Fibroblast of lung (primary cell): ENCODE results near the gene SPINT2.
"Not testable (repeated sequence)": the region's sequence is repeated elsewhere in the genome, so short reads cannot be mapped to it uniquely, and the experiment has no call there.

Experiments
- CTCF ChIP-seq, 2 donors: IDR thresholded peaks in 1 of 2; conservative IDR thresholded peaks in 1 of 2; 1 replicate in 1 of 2; 2 replicates in 1 of 2; pipeline ENCODE4 v1.5.1; 2011 to 2012; ENCODE audit warnings: low read length in 2 of 2, control low read depth in 1 of 2, inconsistent platforms in 1 of 2, low read depth in 1 of 2, mild to moderate bottlenecking in 1 of 2
- EZH2 ChIP-seq: IDR thresholded peaks from 2 replicates; pipeline ENCODE4 v1.5.1; 2012; ENCODE audit warnings: low read length, control low read depth, mild to moderate bottlenecking; ENCODE audit errors: missing control alignments

- TF ChIP-seq CTCF (conservative IDR thresholded peaks at IDR 0.05 in 1 of 2, IDR thresholded peaks at IDR 0.05 in 1 of 2; ENCODE audit: low read depth in 1 of 2, low read length in 2 of 2); EZH2: not testable (repeated sequence)
Measured at GRCh38 chr19:38339011-38339410, 74.6 kb downstream of the SPINT2 start.
